Measurements from ENCODE around the gene SCN4A. TPM values are rescaled to one million over a fixed set of nuclear protein-coding genes. Genes with fewer than 3 reads are reported as not detected.
A peak's percentile ranks its signal among the peaks of the same experiment; 100 is the strongest.

Gene SCN4A
- total RNA-seq, 3 donors from 2014 or later (not counting 1 experiment from before 2014, with no cell fraction given), result 0.10 to 0.14 (median 0.14) TPM

DNA sequence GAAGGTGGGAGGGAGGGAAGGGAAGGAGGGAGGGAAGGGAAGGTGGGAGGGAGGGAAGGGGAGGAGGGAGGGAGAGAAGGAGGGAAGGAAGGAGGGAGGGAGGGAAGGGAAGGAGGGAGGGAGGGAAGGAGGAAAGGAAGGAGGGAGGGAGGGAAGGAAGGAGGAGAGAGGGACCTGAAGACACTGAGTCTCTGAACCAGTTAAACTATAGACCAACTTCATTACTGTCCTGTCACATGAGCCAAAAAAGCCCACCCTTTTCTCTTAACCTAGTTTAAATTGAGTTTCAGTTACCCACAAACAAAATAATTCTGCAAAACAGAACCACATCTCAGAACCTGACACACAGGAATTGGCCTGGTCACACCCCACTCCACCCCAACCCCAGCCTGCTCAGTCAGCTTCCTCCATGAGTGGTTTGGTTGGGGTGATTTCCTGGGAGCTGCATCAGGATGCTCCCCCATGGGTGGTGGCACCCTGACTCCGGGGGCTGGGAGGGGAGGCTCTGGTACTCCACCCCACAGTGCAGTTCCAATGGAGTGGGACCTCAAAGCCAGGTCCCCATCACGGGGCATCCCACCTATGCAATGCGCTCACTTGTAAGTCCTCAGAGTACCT is 20.8 kb upstream of the SCN4A start:
- Mint-ChIP-seq H3K4me1 (peaks cover 70 to 73% of the 10 kb centered on the region in 2 donors), H3K27me3 (ENCODE audit: low read depth in 2 of 2) (no peaks in the 10 kb centered on the region), H3K4me3 (peak overlapping the region; percentile 50), H3K9me3 (no peaks in the 10 kb centered on the region), H3K27ac (peak overlapping the region; percentile 67 to 76), H3K36me3 (no peaks in the 10 kb centered on the region)
- H3K4me1 ChIP-seq (ENCODE audit: control insufficient read depth, insufficient read depth, low read length), result peaks cover 63% of the 10 kb centered on the region
- DNase-seq (peak in 1 of 2 donors; percentile 62), ATAC-seq (peak; percentile 19 to 38 (median 27))
- H3K36me3 ChIP-seq (ENCODE audit: control insufficient read depth, insufficient read depth, low read length), result no peaks in the 10 kb centered on the region
- H3K4me3 ChIP-seq (ENCODE audit: low read length), result no peak overlapping the region
- no peak for TF ChIP-seq CTCF (IDR thresholded peaks at IDR 0.05)
- WGBS (ENCODE audit: insufficient coverage), result 57% methylated on average over 3 of the region's 3 CpGs
- intact Hi-C loops (cut with micrococcal nuclease), result no loop called here
- no peaks in the 10 kb centered on the region for H3K27me3 ChIP-seq (ENCODE audit: control insufficient read depth, insufficient read depth, low read length)
- H3K27ac ChIP-seq (ENCODE audit: low read length), result no peak overlapping the region
- H3K9me3 ChIP-seq (ENCODE audit: control insufficient read depth, insufficient read depth, low read length), result no peaks in the 10 kb centered on the region

DNA sequence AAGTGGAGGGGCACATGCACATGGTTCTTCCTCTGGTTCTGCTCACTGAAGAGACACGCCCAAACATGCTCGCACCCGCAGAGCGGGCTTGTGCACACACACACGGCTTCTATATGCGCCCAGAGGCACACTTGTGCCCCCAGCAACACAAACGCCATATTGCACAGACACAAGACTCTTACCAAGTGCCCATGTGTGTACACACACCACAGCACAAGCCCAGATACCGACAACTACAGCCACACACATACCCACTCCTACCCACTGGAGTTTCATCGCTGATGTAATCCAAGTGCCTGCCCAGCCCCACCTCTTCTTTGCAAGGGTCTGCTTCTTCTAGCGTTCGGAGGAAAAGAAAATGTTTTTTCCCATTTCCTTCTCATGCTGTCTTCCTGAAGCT is 18.9 kb upstream of the SCN4A start:
- no peaks in the 10 kb centered on the region for H3K36me3 Mint-ChIP-seq
- no peak for TF ChIP-seq CTCF (IDR thresholded peaks at IDR 0.05)
- DNase-seq, result no peak
- H3K36me3 ChIP-seq (ENCODE audit: control insufficient read depth, insufficient read depth, low read length), result no peaks in the 10 kb centered on the region
- peaks cover 48% of the 10 kb centered on the region for H3K4me1 ChIP-seq (ENCODE audit: control insufficient read depth, insufficient read depth, low read length)
- intact Hi-C loops (cut with micrococcal nuclease), result loop anchor here (2.0 kb wide), 1 partner anchor 33 kb away; no protein-coding TSS in a partner anchor
- no peaks in the 10 kb centered on the region for H3K9me3 ChIP-seq (ENCODE audit: control insufficient read depth, insufficient read depth, low read length)
- peaks cover 56 to 64% of the 10 kb centered on the region in 2 donors for H3K4me1 Mint-ChIP-seq
- 88% methylated on average over 11 of the region's 11 CpGs for WGBS (ENCODE audit: insufficient coverage)
- H3K27ac ChIP-seq (ENCODE audit: low read length), result no peak overlapping the region
- no peaks in the 10 kb centered on the region for H3K27me3 Mint-ChIP-seq (ENCODE audit: low read depth in 2 of 2)
- peak overlapping the region; percentile 72 for H3K4me3 Mint-ChIP-seq
- no peaks in the 10 kb centered on the region for H3K9me3 Mint-ChIP-seq
- no peak for ATAC-seq
- H3K27me3 ChIP-seq (ENCODE audit: control insufficient read depth, insufficient read depth, low read length), result no peaks in the 10 kb centered on the region
- H3K27ac Mint-ChIP-seq, result peak overlapping the region; percentile 67 to 90
- no peak overlapping the region for H3K4me3 ChIP-seq (ENCODE audit: low read length)

- DNase-seq, result no peak
- Mint-ChIP-seq H3K27ac (peak overlapping the region; percentile 40 to 90), H3K4me1 (peaks cover 57 to 73% of the 10 kb centered on the region in 2 donors), H3K9me3 (no peaks in the 10 kb centered on the region), H3K36me3 (no peaks in the 10 kb centered on the region), H3K27me3 (ENCODE audit: low read depth in 2 of 2) (no peaks in the 10 kb centered on the region), H3K4me3 (peak overlapping the region; percentile 68)
- WGBS (ENCODE audit: insufficient coverage), result 86% methylated on average over 21 of the region's 21 CpGs
- Histone ChIP-seq H3K4me1 (ENCODE audit: control insufficient read depth, insufficient read depth, low read length) (peaks cover 61% of the 10 kb centered on the region), H3K27me3 (ENCODE audit: control insufficient read depth, insufficient read depth, low read length) (no peaks in the 10 kb centered on the region), H3K9me3 (ENCODE audit: control insufficient read depth, insufficient read depth, low read length) (no peaks in the 10 kb centered on the region), H3K27ac (ENCODE audit: low read length) (no peak overlapping the region), H3K4me3 (ENCODE audit: low read length) (no peak overlapping the region), H3K36me3 (ENCODE audit: control insufficient read depth, insufficient read depth, low read length) (no peaks in the 10 kb centered on the region)
- no peak for TF ChIP-seq CTCF (IDR thresholded peaks at IDR 0.05)
- ATAC-seq, result no peak
- intact Hi-C loops (cut with micrococcal nuclease), result loop anchor here (1.0 to 5.0 kb wide), 3 partner anchors 35 to 70 kb away; no protein-coding TSS in a partner anchor
These were observed 17.1 kb upstream of the SCN4A start for GRCh38 chr17:63989622-63990345.
